A673 (cell line): Measurements from ENCODE around the gene PAM16. TPM values are rescaled to one million over a fixed set of nuclear protein-coding genes. Genes with fewer than 3 reads are reported as not detected.
"Not testable (repeated sequence)": the region's sequence is repeated elsewhere in the genome, so short reads cannot be mapped to it uniquely, and the experiment has no call there.

Experiments used
- BruUV-seq: library from RNA; stranded (reverse); fragments of 400-500 nt; replicated peaks from 2 replicates; lab custom pipeline; 2021; lab: Mats Ljungman, UMichigan
- CTCF ChIA-PET: fragments of 300-600 bp; sonication (Branson Sonifier 250); formaldehyde crosslinking; loops from one replicate; lab custom pipeline; 2022; ENCODE audit warnings: antibody characterized with exemption; lab: Charles Lee
- POLR2A ChIA-PET: fragments of 300-600 bp; sonication (Branson Sonifier 250); formaldehyde crosslinking; loops from one replicate; lab custom pipeline; 2022; ENCODE audit warnings: antibody characterized with exemption; ENCODE audit not compliant: low non-redundant PET; lab: Charles Lee
- DNase-seq: peaks from one replicate; pipeline ENCODE4 v3.0.0-alpha.2; 2015; ENCODE audit warnings: low spot score
- H3K27ac ChIP-seq: fragments of 200-600 bp; sonication (generic); 2 replicates; pipeline ENCODE4 v1.5.1; 2016; ENCODE audit warnings: mixed run types, low read depth, mild to moderate bottlenecking, mixed read lengths, antibody characterized with exemption, low read length; ENCODE audit not compliant: poor library complexity, severe bottlenecking
- H3K27me3 ChIP-seq: fragments of 200-600 bp; sonication (generic); replicated peaks from 2 replicates; pipeline ENCODE4 v1.6.1; 2017; ENCODE audit warnings: mixed run types, low read depth, mild to moderate bottlenecking, mixed read lengths, antibody characterized with exemption, low read length; ENCODE audit not compliant: insufficient read depth, poor library complexity
- H3K36me3 ChIP-seq: fragments of 200-600 bp; sonication (generic); 2 replicates; pipeline ENCODE4 v1.6.1; 2016; ENCODE audit warnings: mixed run types, mild to moderate bottlenecking, mixed read lengths, antibody characterized with exemption, low read length; ENCODE audit not compliant: insufficient read depth, poor library complexity, severe bottlenecking
- H3K4me1 ChIP-seq: fragments of 200-600 bp; sonication (generic); 2 replicates; pipeline ENCODE4 v1.6.1; 2017; ENCODE audit warnings: mixed run types, mild to moderate bottlenecking, mixed read lengths, antibody characterized with exemption, low read length; ENCODE audit not compliant: insufficient read depth, poor library complexity, severe bottlenecking
- H3K4me3 ChIP-seq: fragments of 200-600 bp; sonication (generic); 2 replicates; pipeline ENCODE4 v1.5.1; 2016; ENCODE audit warnings: low read depth, mixed run types, mild to moderate bottlenecking, mixed read lengths, low read length; ENCODE audit not compliant: poor library complexity, severe bottlenecking
- H3K9me3 ChIP-seq: fragments of 200-600 bp; sonication (generic); 2 replicates; pipeline ENCODE4 v1.6.1; 2016; ENCODE audit warnings: mixed run types, low read depth, mild to moderate bottlenecking, mixed read lengths, antibody characterized with exemption, low read length; ENCODE audit not compliant: poor library complexity, severe bottlenecking
- EZH2 ChIP-seq: fragments of 200-600 bp; sonication (generic); IDR thresholded peaks from 2 replicates; pipeline ENCODE4 v1.6.1; 2017; ENCODE audit warnings: borderline replicate concordance, low read depth, mild to moderate bottlenecking, mixed read lengths, antibody characterized with exemption, low read length; ENCODE audit not compliant: poor library complexity, severe bottlenecking
- intact Hi-C: fragments of 100-400 bp; cut with micrococcal nuclease; formaldehyde crosslinking; loops from one replicate; pipeline ENCODE4 v1.10.0; 2022; ENCODE audit not compliant: unreplicated experiment
- total RNA-seq: library from RNA; stranded (reverse); gene quantifications from 2 replicates; pipeline ENCODE4 v1.2.3, GENCODE V29; 2021
- TF ChIP-seq, protein P1 (sequence below): fragments of 300-800, 200-600 bp; sonication (generic); conservative IDR thresholded peaks from 2 replicates; pipeline ENCODE4 v1.5.1; 2017; ENCODE audit warnings: low read depth, mild to moderate bottlenecking, antibody characterized with exemption, low read length, moderate library complexity, mixed read lengths

PAM16 gene
- total RNA-seq, 1 experiment from 2014 or later: 90.3 TPM

DNA sequence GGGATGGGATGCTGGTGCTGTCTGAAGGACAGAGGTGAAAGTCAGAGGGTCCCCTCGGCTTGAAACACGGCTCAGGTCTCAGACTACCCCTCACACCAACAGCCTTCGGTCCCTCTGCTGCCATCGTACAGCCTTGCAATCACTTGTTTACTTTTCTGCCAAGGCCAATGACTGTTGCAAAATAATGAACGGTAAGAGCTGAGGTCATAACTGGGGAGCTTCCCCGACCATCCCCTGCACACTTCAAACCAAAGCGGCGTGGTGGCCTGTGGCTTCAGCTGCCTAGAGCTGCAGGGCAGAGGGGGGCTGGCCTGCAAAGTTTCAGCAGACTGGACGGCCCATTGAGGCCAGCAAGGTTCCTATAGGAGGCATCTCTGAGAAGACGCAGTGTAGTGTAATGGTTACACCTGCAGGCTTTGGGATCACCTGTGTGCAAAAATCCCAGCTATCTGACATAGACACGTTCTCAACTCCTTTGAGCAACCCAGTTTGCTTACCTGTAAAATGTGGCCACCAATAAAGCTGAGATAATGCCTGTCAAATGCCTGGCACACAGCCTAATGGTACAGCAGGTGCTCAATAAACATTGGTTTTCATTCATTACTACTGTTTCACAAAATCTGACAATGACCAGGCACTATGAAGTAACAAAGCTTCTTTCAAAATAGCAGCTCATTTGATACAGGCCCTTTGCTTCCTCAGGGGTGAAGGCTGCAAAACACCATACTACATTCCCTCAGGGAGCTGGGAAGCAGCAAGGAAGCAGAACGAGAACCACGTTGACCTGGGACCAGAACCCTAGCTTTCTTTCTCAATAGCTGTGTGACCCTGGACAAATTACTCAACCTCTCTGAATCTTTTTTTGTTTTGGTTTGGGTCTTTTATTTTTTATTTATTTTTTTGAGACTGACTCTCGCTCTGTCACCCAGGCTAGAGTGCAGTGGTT, 5.0 kb downstream of the PAM16 start:
- no TSS peak for BruUV-seq
- H3K27ac ChIP-seq: no peak overlapping the region
- peaks cover 12% of the 10 kb centered on the region for H3K36me3 ChIP-seq
- ChIA-PET CTCF (no interaction called here), POLR2A (no interaction called here)
- no peaks in the 10 kb centered on the region for H3K9me3 ChIP-seq
- intact Hi-C loops: no loop called here
- no peaks in the 10 kb centered on the region for H3K27me3 ChIP-seq
- no peaks in the 10 kb centered on the region for H3K4me1 ChIP-seq
- DNase-seq: no peak
- H3K4me3 ChIP-seq: no peak overlapping the region
- TF ChIP-seq, protein P1, sequence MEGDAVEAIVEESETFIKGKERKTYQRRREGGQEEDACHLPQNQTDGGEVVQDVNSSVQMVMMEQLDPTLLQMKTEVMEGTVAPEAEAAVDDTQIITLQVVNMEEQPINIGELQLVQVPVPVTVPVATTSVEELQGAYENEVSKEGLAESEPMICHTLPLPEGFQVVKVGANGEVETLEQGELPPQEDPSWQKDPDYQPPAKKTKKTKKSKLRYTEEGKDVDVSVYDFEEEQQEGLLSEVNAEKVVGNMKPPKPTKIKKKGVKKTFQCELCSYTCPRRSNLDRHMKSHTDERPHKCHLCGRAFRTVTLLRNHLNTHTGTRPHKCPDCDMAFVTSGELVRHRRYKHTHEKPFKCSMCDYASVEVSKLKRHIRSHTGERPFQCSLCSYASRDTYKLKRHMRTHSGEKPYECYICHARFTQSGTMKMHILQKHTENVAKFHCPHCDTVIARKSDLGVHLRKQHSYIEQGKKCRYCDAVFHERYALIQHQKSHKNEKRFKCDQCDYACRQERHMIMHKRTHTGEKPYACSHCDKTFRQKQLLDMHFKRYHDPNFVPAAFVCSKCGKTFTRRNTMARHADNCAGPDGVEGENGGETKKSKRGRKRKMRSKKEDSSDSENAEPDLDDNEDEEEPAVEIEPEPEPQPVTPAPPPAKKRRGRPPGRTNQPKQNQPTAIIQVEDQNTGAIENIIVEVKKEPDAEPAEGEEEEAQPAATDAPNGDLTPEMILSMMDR: no peak
- TF ChIP-seq EZH2: no peak

DNA sequence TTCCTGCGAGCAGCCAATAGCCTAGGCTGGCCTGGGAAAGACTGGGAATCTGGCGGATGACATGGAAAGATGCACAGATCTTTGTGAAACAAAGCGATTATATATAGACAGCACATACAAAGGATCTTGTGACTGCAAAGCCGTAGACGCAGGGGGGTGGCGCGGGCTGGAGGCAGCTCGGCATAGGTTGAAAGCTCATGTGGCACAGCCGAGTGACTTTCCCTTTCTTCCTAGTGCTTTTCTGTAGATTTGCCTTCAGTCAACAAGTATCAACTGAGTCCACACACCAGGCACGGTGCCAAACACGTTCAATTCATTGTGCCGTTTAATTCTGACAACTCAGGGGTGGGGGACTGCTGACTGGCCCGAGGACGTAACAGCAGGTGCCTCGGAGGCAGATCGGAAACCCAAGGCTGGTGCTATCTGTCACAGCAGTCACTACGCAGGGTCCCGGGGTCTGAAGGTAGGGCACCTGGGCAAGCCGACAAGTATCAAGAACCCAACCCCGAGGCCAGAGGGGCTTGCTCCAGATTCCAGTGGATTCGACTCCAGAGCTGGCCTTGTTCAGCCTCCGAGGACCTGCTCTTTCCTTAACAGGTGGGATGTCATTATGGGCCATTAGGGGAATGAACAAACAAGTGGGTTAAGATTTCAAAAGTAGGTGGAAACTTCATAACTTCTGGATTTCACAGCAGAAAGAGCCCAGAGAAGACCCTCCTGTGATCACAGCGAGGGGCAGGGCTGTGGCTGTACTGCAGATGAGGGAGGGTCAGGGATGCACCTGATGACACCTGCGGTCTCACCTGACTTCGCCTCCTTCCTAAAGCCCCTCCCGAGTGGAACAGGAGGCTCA, 5.9 kb downstream of the PAM16 start:
- DNase-seq: no peak
- H3K27me3 ChIP-seq: no peaks in the 10 kb centered on the region
- POLR2A ChIA-PET: no interaction called here
- CTCF ChIA-PET: no interaction called here
- intact Hi-C loops: no loop called here
- no peak overlapping the region for H3K4me3 ChIP-seq
- H3K36me3 ChIP-seq: peaks cover 15% of the 10 kb centered on the region
- no peak for TF ChIP-seq EZH2
- TF ChIP-seq, protein P1: no peak
- H3K9me3 ChIP-seq: no peaks in the 10 kb centered on the region
- no peak overlapping the region for H3K27ac ChIP-seq
- H3K4me1 ChIP-seq: peaks cover 8% of the 10 kb centered on the region
- BruUV-seq: no TSS peak

DNA sequence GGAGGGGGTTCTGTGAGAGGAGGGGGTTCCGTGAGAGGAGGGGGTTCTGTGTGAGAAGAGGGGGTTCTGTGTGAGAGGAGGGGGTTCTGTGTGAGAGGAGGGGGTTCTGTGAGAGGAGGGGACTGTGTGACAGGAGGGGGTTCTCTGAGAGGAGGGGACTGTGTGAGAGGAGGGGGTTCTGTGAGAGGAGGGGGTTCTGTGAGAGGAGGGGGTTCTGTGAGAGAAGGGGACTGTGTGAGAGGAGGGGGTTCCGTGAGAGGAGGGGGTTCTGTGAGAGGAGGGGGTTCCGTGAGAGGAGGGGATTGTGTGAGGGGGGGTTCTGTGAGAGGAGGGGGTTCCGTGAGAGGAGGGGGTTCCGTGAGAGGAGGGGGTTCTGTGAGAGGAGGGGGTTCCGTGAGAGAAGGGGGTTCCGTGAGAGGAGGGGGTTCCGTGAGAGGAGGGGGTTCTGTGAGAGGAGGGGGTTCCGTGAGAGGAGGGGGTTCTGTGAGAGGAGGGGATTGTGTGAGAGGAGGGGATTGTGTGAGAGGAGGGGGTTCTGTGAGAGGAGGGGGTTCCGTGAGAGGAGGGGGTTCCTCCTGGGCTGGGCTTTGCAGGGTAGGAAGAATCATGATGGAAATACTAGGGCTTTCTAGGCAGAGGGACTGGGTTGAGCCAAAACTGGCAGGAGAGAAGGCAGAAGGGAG, 6.7 kb downstream of the PAM16 start:
- Histone ChIP-seq H3K36me3 (peaks cover 16% of the 10 kb centered on the region), H3K4me1 (peaks cover 16% of the 10 kb centered on the region)
- POLR2A ChIA-PET: interaction anchor here (0.7 kb wide), 1 partner anchor 31 kb away, joined by 3 read pairs; no protein-coding TSS in a partner anchor
- CTCF ChIA-PET, H3K27ac ChIP-seq, DNase-seq, H3K4me3 ChIP-seq, intact Hi-C loops, BruUV-seq, H3K9me3 ChIP-seq, H3K27me3 ChIP-seq: not testable (repeated sequence)
